Measurements from ENCODE around the gene ABR. TPM values are rescaled to one million over a fixed set of nuclear protein-coding genes. Genes with fewer than 3 reads are reported as not detected.

The ABR gene
- total and polyA plus RNA-seq, 2 of the 13 experiments (the other 11 are each of a cell fraction or from before 2014, with no cell fraction given), result 12.4 to 40.4 TPM

DNA sequence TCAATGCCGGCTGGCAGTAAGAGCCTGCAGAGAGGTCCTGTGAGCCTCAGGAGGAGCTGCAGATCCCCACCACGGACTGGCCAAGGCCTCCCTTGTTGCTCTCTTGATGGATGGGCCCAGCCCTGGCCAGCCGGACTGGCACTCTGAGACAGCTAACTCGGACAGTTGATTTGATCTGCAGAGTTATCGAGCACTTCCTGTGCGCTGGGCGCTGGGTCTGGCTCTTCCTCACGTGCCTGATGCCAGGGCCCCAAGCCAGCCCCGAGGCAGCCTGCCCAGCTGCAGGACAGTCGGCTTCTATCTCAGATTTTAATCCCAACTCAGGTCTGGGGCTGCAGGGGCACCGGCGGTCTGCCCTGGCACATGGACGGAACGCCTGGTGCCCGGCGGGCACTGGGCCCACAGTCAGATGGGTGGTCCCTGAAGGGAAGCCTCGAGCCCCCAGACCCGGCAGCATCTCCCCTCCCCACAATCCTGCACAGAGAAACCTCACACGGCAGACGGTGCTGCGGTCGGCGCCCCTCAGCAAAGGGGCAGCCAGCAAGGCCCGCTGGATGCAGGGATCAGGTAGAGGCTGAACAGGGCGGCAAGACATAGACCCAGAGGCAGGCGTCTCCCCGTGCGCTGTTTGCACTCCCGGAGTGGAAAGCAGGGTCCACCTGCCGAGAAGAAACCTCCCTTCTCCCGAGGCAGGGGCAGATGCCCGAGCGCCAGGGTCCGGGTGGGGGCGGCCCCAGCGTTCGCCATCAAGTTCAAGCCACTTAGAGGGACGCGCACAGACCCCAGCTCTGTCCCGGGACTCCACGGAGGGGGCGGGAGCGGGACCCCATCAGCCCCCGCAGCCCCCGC, 148.9 kb downstream of the ABR start (continued):
- TF ChIP-seq, protein P1, sequence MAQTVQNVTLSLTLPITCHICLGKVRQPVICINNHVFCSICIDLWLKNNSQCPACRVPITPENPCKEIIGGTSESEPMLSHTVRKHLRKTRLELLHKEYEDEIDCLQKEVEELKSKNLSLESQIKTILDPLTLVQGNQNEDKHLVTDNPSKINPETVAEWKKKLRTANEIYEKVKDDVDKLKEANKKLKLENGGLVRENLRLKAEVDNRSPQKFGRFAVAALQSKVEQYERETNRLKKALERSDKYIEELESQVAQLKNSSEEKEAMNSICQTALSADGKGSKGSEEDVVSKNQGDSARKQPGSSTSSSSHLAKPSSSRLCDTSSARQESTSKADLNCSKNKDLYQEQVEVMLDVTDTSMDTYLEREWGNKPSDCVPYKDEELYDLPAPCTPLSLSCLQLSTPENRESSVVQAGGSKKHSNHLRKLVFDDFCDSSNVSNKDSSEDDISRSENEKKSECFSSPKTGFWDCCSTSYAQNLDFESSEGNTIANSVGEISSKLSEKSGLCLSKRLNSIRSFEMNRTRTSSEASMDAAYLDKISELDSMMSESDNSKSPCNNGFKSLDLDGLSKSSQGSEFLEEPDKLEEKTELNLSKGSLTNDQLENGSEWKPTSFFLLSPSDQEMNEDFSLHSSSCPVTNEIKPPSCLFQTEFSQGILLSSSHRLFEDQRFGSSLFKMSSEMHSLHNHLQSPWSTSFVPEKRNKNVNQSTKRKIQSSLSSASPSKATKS (CRISPR knock-in tag; IDR thresholded peaks at IDR 0.05), result no peak
- no peak for TF ChIP-seq ELF3 (CRISPR knock-in tag; IDR thresholded peaks at IDR 0.05)
- no peak for TF ChIP-seq SRSF9 (IDR thresholded peaks at IDR 0.05; ENCODE audit: borderline replicate concordance, insufficient read depth, low read depth, low read length, poor library complexity, severe bottlenecking)
- TF ChIP-seq, protein P2, sequence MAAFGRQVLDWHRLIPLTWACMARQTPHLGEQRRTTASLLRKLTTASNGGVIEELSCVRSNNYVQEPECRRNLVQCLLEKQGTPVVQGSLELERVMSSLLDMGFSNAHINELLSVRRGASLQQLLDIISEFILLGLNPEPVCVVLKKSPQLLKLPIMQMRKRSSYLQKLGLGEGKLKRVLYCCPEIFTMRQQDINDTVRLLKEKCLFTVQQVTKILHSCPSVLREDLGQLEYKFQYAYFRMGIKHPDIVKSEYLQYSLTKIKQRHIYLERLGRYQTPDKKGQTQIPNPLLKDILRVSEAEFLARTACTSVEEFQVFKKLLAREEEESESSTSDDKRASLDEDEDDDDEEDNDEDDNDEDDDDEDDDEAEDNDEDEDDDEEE (CRISPR knock-in tag; IDR thresholded peaks at IDR 0.05), result no peak
- no peak for TF ChIP-seq MED8 (CRISPR knock-in tag; IDR thresholded peaks at IDR 0.05; ENCODE audit: insufficient replicate concordance)
- no peak for TF ChIP-seq MLX (CRISPR knock-in tag; IDR thresholded peaks at IDR 0.05)
